Stimulated activated naive CD8-positive, alpha-beta T cell treated with anti-CD3 and anti-CD28 coated beads, Interleukin-15, amount 100 ng/mL, for 72 hours (primary cell): Measurements from ENCODE around the gene NUDT16.
"Not testable (repeated sequence)": the region's sequence is repeated elsewhere in the genome, so short reads cannot be mapped to it uniquely, and the experiment has no call there.

Source experiments
- ATAC-seq: fragments of 150-1000 bp; cut with Tn5 transposase; 2 replicates; pipeline ENCODE4 v1.10.0; 2021; ENCODE audit warnings: mild to moderate bottlenecking, moderate library complexity
- DNase-seq, 2 donors: peaks; one replicate each; pipeline ENCODE4 v3.0.0; 2021 to 2022
- H3K27ac Mint-ChIP-seq, 2 donors: one replicate each; pipeline ENCODE4 v1.8.0; 2022; ENCODE audit warnings: mild to moderate bottlenecking in 2 of 2, mixed read lengths in 2 of 2, moderate library complexity in 2 of 2
- H3K27me3 Mint-ChIP-seq: one replicate; pipeline ENCODE4 v1.8.0; 2022; ENCODE audit warnings: mixed read lengths
- H3K4me1 Mint-ChIP-seq: one replicate; pipeline ENCODE4 v1.8.0; 2022; ENCODE audit warnings: mild to moderate bottlenecking, mixed read lengths
- H3K4me3 Mint-ChIP-seq, 2 donors: one replicate each; pipeline ENCODE4 v1.8.0; 2022; ENCODE audit warnings: mild to moderate bottlenecking in 2 of 2, mixed read lengths in 2 of 2, moderate library complexity in 1 of 2
- H3K9me3 Mint-ChIP-seq, 2 donors: one replicate each; pipeline ENCODE4 v1.8.0; 2022; ENCODE audit warnings: mixed read lengths in 2 of 2

NUDT16 gene

GRCh38 chr3:131363275-131363674 lies 18.3 kb upstream of the NUDT16 start:
- peaks cover 53% of the 10 kb centered on the region for H3K27me3 Mint-ChIP-seq
- H3K4me1 Mint-ChIP-seq, result peaks cover 18% of the 10 kb centered on the region
- H3K9me3 Mint-ChIP-seq, result no peaks in the 10 kb centered on the region
- no peak for DNase-seq
- H3K4me3 Mint-ChIP-seq, result no peak overlapping the region
- ATAC-seq, result no peak
- no peak overlapping the region for H3K27ac Mint-ChIP-seq

GRCh38 chr3:131370935-131371687 lies 10.5 kb upstream of the NUDT16 start:
- peaks cover 5% of the 10 kb centered on the region for H3K4me1 Mint-ChIP-seq
- H3K9me3 Mint-ChIP-seq, result no peaks in the 10 kb centered on the region
- peak overlapping the region in 1 of 2 donors; percentile 9 for H3K27ac Mint-ChIP-seq
- no peaks in the 10 kb centered on the region for H3K27me3 Mint-ChIP-seq
- DNase-seq, result no peak
- no peak overlapping the region for H3K4me3 Mint-ChIP-seq
- no peak for ATAC-seq

GRCh38 chr3:131371688-131372066 lies 9.9 kb upstream of the NUDT16 start:
- Mint-ChIP-seq H3K9me3 (no peaks in the 10 kb centered on the region), H3K4me1 (peaks cover 5% of the 10 kb centered on the region), H3K27ac (no peak overlapping the region), H3K27me3 (no peaks in the 10 kb centered on the region), H3K4me3 (no peak overlapping the region)
- DNase-seq (no peak), ATAC-seq (no peak)

GRCh38 chr3:131374741-131375140 lies 6.8 kb upstream of the NUDT16 start:
- no peaks in the 10 kb centered on the region for H3K27me3 Mint-ChIP-seq
- no peaks in the 10 kb centered on the region for H3K9me3 Mint-ChIP-seq
- peaks cover 5% of the 10 kb centered on the region for H3K4me1 Mint-ChIP-seq
- no peak overlapping the region for H3K27ac Mint-ChIP-seq
- ATAC-seq (no peak), DNase-seq (no peak)
- no peak overlapping the region for H3K4me3 Mint-ChIP-seq

GRCh38 chr3:131380821-131381444 lies 641 bp upstream of the NUDT16 start:
- not testable (repeated sequence) for ATAC-seq, H3K27me3 Mint-ChIP-seq, H3K9me3 Mint-ChIP-seq, DNase-seq
- Mint-ChIP-seq H3K4me3 (peak overlapping the region; percentile 93 to 99), H3K27ac (peak overlapping the region; percentile 27 to 99), H3K4me1 (peaks cover 16% of the 10 kb centered on the region)

GRCh38 chr3:131386429-131387165 lies 5.0 kb downstream of the NUDT16 start:
- ATAC-seq (no peak), DNase-seq (no peak)
- H3K27ac Mint-ChIP-seq, result peak overlapping the region; percentile 1 to 72
- H3K4me3 Mint-ChIP-seq, result peak overlapping the region; percentile 29 to 38
- H3K27me3 Mint-ChIP-seq, result peaks cover 7% of the 10 kb centered on the region
- peaks cover 21% of the 10 kb centered on the region for H3K4me1 Mint-ChIP-seq
- no peaks in the 10 kb centered on the region for H3K9me3 Mint-ChIP-seq

- ATAC-seq, result no peak
- no peak overlapping the region for H3K27ac Mint-ChIP-seq
- DNase-seq, result no peak
- peaks cover 14% of the 10 kb centered on the region for H3K4me1 Mint-ChIP-seq
- H3K4me3 Mint-ChIP-seq, result no peak overlapping the region
- H3K9me3 Mint-ChIP-seq, result no peaks in the 10 kb centered on the region
- H3K27me3 Mint-ChIP-seq, result peaks cover 7% of the 10 kb centered on the region
Measured at GRCh38 chr3:131387796-131388489, 6.4 kb downstream of the NUDT16 start.

GRCh38 chr3:131388490-131388799 lies 6.9 kb downstream of the NUDT16 start:
- DNase-seq, result no peak
- Mint-ChIP-seq H3K27me3 (peaks cover 7% of the 10 kb centered on the region), H3K27ac (no peak overlapping the region), H3K9me3 (no peaks in the 10 kb centered on the region), H3K4me1 (peaks cover 14% of the 10 kb centered on the region), H3K4me3 (no peak overlapping the region)
- ATAC-seq, result no peak

- H3K9me3 Mint-ChIP-seq, result no peaks in the 10 kb centered on the region
Measured at GRCh38 chr3:131390331-131390730, 8.8 kb downstream of the NUDT16 start.

GRCh38 chr3:131393051-131393450 lies 11.5 kb downstream of the NUDT16 start:
- peaks cover 7% of the 10 kb centered on the region for H3K27me3 Mint-ChIP-seq
- H3K27ac Mint-ChIP-seq, result no peak overlapping the region
- H3K9me3 Mint-ChIP-seq, result no peaks in the 10 kb centered on the region
- DNase-seq (no peak), ATAC-seq (no peak)
- no peaks in the 10 kb centered on the region for H3K4me1 Mint-ChIP-seq
- no peak overlapping the region for H3K4me3 Mint-ChIP-seq

More at GRCh38 chr3:131390331-131390730, 8.8 kb downstream of the NUDT16 start:
- no peak overlapping the region for H3K27ac Mint-ChIP-seq
- DNase-seq (no peak), ATAC-seq (no peak)
- H3K27me3 Mint-ChIP-seq, result peaks cover 7% of the 10 kb centered on the region
- H3K4me3 Mint-ChIP-seq, result no peak overlapping the region
- peaks cover 14% of the 10 kb centered on the region for H3K4me1 Mint-ChIP-seq

GRCh38 chr3:131393868-131394267 lies 12.3 kb downstream of the NUDT16 start:
- no peaks in the 10 kb centered on the region for H3K9me3 Mint-ChIP-seq
- DNase-seq (no peak), ATAC-seq (no peak)
- no peaks in the 10 kb centered on the region for H3K4me1 Mint-ChIP-seq
- no peak overlapping the region for H3K27ac Mint-ChIP-seq
- no peak overlapping the region for H3K4me3 Mint-ChIP-seq
- peaks cover 7% of the 10 kb centered on the region for H3K27me3 Mint-ChIP-seq

GRCh38 chr3:131394400-131394799 lies 12.8 kb downstream of the NUDT16 start:
- no peaks in the 10 kb centered on the region for H3K4me1 Mint-ChIP-seq
- DNase-seq (no peak), ATAC-seq (no peak)
- no peaks in the 10 kb centered on the region for H3K9me3 Mint-ChIP-seq
- H3K27me3 Mint-ChIP-seq, result peaks cover 7% of the 10 kb centered on the region
- no peak overlapping the region for H3K27ac Mint-ChIP-seq
- H3K4me3 Mint-ChIP-seq, result no peak overlapping the region

- no peaks in the 10 kb centered on the region for H3K4me1 Mint-ChIP-seq
- ATAC-seq (no peak), DNase-seq (no peak)
- no peak overlapping the region for H3K27ac Mint-ChIP-seq
- H3K27me3 Mint-ChIP-seq, result no peaks in the 10 kb centered on the region
- no peak overlapping the region for H3K4me3 Mint-ChIP-seq
- H3K9me3 Mint-ChIP-seq, result no peaks in the 10 kb centered on the region
Measured at GRCh38 chr3:131396170-131396569, 14.6 kb downstream of the NUDT16 start.

GRCh38 chr3:131397889-131398288 lies 16.3 kb downstream of the NUDT16 start:
- Mint-ChIP-seq H3K27me3 (no peaks in the 10 kb centered on the region), H3K27ac (no peak overlapping the region), H3K4me3 (no peak overlapping the region), H3K9me3 (no peaks in the 10 kb centered on the region), H3K4me1 (no peaks in the 10 kb centered on the region)
- ATAC-seq (no peak), DNase-seq (no peak)

- Mint-ChIP-seq H3K9me3 (no peaks in the 10 kb centered on the region), H3K27me3 (no peaks in the 10 kb centered on the region), H3K4me3 (no peak overlapping the region), H3K27ac (no peak overlapping the region), H3K4me1 (no peaks in the 10 kb centered on the region)
- no peak for DNase-seq
- no peak for ATAC-seq
Measured at GRCh38 chr3:131401978-131402377, 20.4 kb downstream of the NUDT16 start.
